GM12875 (cell line): Measurements from ENCODE around the gene COMMD7.

Source experiments
- H3K4me3 ChIP-seq: one replicate; pipeline ENCODE4 v1.5.1; 2011; ENCODE audit warnings: low read depth, low read length, control low read depth
- CTCF ChIP-seq: IDR thresholded peaks from 2 replicates; pipeline ENCODE4 v1.5.1; 2011; ENCODE audit warnings: low read depth, mild to moderate bottlenecking, control low read depth, inconsistent platforms, low read length, moderate library complexity, borderline replicate concordance; ENCODE audit not compliant: insufficient read depth

The COMMD7 gene

GRCh38 chr20:32786059-32786760 is 42.9 kb upstream of the COMMD7 start:
- H3K4me3 ChIP-seq, result no peak overlapping the region
- TF ChIP-seq CTCF, result no peak

GRCh38 chr20:32784369-32785080 is 41.3 kb upstream of the COMMD7 start:
- no peak overlapping the region for H3K4me3 ChIP-seq
- TF ChIP-seq CTCF, result no peak

- TF ChIP-seq CTCF, result no peak
- H3K4me3 ChIP-seq, result no peak overlapping the region
These were observed 37.7 kb upstream of the COMMD7 start for GRCh38 chr20:32780749-32781655.

DNA sequence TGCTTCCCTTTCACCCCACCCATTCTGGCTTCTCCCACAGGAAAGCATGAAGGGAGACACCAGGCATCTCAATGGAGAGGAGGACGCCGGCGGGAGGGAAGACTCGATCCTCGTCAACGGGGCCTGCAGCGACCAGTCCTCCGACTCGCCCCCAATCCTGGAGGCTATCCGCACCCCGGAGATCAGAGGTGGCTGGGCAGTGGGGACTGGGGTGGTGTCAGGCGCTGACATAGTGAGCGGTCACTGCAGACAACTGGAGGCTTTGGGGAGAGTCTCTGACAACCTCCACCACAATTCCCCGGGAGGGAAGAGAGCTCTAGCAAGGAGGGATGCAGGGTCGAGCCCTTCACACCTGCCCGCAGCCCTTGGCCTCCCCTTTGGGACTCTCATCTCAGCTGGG is 37.0 kb upstream of the COMMD7 start:
- H3K4me3 ChIP-seq, result no peak overlapping the region
- no peak for TF ChIP-seq CTCF

GRCh38 chr20:32779500-32780211 is 36.4 kb upstream of the COMMD7 start:
- H3K4me3 ChIP-seq, result no peak overlapping the region
- TF ChIP-seq CTCF, result no peak

DNA sequence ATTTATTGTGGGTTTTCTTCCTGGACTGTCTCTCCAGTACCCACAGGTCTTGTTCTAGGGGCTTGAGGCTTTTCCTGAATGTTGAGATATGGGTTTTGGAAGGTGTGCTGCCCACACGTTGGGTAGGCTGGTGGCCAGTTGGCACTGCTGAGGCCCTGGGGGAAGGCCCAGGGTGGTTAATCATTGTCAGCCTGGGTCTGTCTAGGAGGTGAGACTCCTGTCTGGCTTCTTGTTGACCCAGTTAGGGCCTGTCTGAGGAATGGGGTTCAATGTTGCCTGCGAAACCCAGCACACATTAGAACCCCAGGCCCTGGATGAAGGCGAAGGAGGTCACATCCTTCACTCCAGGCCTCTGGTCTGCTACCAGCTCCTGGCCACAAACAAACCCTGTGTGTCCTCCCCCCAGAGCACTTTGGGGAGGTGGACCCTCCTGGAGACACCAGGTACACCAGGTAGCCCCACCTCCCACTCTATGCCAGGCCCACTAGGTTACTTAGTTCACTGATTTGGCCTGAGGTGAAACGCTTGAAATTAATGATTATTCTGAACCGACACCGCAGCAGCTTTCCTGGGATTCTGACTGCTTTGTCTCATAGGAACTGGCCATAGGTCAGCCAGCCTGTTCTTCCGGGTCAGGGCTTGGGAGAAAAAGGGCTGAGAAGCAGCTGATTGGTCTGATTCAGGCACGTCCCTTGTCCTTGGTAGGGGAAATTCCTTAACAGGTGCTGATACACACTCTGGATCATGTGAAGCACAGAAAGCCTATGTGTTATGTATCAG is 34.1 kb upstream of the COMMD7 start:
- no peak for TF ChIP-seq CTCF
- no peak overlapping the region for H3K4me3 ChIP-seq
